ENCODE results near the gene MOSMO.

- TF ChIP-seq CTCF (IDR thresholded peaks at IDR 0.05) (no peak), POLR2A (IDR thresholded peaks at IDR 0.05) (no peak), POLR2AphosphoS5 (IDR thresholded peaks at IDR 0.05) (no peak)
Measured at GRCh38 chr16:21987498-21987897, 20.4 kb upstream of the MOSMO start.
